ENCODE data around the gene LENG8.

LENG8 gene

GRCh38 chr19:54452626-54453025 is 3.6 kb downstream of the LENG8 start:
- ChIA-PET CTCF (no interaction called here), POLR2A (interaction anchor here (3.2 kb wide), 1 partner anchor 10 kb away, joined by 18 read pairs; the partner anchor contains the start of gene LENG9)
- no peak for DNase-seq (ENCODE audit: low read depth, low spot score)
- TF ChIP-seq, protein P1, sequence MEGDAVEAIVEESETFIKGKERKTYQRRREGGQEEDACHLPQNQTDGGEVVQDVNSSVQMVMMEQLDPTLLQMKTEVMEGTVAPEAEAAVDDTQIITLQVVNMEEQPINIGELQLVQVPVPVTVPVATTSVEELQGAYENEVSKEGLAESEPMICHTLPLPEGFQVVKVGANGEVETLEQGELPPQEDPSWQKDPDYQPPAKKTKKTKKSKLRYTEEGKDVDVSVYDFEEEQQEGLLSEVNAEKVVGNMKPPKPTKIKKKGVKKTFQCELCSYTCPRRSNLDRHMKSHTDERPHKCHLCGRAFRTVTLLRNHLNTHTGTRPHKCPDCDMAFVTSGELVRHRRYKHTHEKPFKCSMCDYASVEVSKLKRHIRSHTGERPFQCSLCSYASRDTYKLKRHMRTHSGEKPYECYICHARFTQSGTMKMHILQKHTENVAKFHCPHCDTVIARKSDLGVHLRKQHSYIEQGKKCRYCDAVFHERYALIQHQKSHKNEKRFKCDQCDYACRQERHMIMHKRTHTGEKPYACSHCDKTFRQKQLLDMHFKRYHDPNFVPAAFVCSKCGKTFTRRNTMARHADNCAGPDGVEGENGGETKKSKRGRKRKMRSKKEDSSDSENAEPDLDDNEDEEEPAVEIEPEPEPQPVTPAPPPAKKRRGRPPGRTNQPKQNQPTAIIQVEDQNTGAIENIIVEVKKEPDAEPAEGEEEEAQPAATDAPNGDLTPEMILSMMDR (IDR thresholded peaks at IDR 0.05; ENCODE audit: insufficient read depth, low read length, missing control alignments): no peak
- no peak overlapping the region for H3K4me3 ChIP-seq (ENCODE audit: low read depth, low read length)

GRCh38 chr19:54453921-54454780 is 5.2 kb downstream of the LENG8 start:
- ChIA-PET CTCF (interaction anchor here (1.1 to 1.2 kb wide), 2 partner anchors 9 to 16 kb away, joined by 3 to 4 read pairs; no protein-coding TSS in a partner anchor), POLR2A (interaction anchor here (1.0 to 2.5 kb wide), 3 partner anchors 8 to 19 kb away, joined by 3 to 12 read pairs (median 5); partner anchors contain the start of genes CDC42EP5 and LENG9)
- TF ChIP-seq, protein P1 (IDR thresholded peaks at IDR 0.05; ENCODE audit: insufficient read depth, low read length, missing control alignments): no peak
- no peak for DNase-seq (ENCODE audit: low read depth, low spot score)
- no peak overlapping the region for H3K4me3 ChIP-seq (ENCODE audit: low read depth, low read length)

DNA sequence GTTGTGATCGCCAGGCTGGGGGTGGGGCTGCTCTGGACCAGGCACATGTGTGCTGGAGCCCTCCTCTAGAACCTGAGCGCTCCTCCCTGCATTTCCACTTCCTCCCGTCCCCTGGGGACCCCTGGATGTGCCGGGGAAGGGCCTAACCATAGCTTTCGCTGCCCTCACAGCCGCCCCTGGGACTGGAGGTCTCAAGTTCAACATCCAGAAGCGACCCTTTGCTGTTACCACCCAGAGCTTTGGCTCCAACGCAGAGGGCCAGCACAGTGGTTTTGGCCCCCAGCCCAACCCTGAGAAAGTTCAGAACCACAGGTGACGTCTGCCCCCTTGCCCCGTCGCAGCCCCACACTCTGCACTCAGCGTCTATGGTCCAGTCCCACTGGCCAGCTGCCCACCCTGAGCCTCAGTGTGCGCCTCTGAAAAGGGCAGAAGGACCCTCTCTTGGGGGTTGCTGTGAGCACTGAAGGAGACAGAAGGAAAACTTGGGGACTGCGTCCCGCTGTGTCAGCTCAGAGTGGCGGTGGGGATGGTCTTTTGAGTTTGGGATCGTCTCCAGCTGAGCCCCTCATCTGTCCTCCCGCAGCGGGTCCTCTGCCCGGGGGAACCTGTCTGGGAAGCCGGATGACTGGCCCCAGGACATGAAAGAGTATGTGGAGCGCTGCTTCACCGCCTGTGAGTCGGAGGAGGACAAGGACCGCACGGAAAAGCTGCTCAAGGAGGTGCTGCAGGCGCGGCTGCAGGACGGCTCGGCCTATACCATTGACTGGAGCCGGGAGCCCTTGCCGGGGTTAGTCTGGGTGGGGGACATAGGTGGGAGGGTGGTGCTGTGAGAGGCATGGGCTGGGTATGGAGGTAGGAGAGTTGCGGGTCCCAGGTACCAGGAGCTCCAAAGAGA is 6.0 kb downstream of the LENG8 start:
- TF ChIP-seq, protein P1 (IDR thresholded peaks at IDR 0.05; ENCODE audit: insufficient read depth, low read length, missing control alignments): no peak
- CTCF ChIA-PET: interaction anchor here (1.1 kb wide), 1 partner anchor 16 kb away, joined by 3 read pairs; no protein-coding TSS in a partner anchor
- DNase-seq (ENCODE audit: low read depth, low spot score): no peak
- no peak overlapping the region for H3K4me3 ChIP-seq (ENCODE audit: low read depth, low read length)
- POLR2A ChIA-PET: interaction anchor here (0.6 to 2.5 kb wide), 3 partner anchors 8 to 614 kb away, joined by 3 to 12 read pairs (median 3); partner anchors contain the start of genes CDC42EP5 and LENG9

- no peak for DNase-seq (ENCODE audit: low read depth, low spot score)
- H3K4me3 ChIP-seq (ENCODE audit: low read depth, low read length): no peak overlapping the region
- POLR2A ChIA-PET: interaction anchor here (0.7 kb wide), 1 partner anchor 674 kb away, joined by 3 read pairs; no protein-coding TSS in a partner anchor
- TF ChIP-seq, protein P1 (IDR thresholded peaks at IDR 0.05; ENCODE audit: insufficient read depth, low read length, missing control alignments): no peak
- CTCF ChIA-PET: no interaction called here
Measured at GRCh38 chr19:54455786-54456422, 6.9 kb downstream of the LENG8 start.

GRCh38 chr19:54456423-54457373 is 7.7 kb downstream of the LENG8 start:
- POLR2A ChIA-PET: interaction anchor here (0.7 kb wide), 1 partner anchor 673 kb away, joined by 3 read pairs; no protein-coding TSS in a partner anchor
- CTCF ChIA-PET: no interaction called here
- DNase-seq (ENCODE audit: low read depth, low spot score): no peak
- TF ChIP-seq, protein P1 (IDR thresholded peaks at IDR 0.05; ENCODE audit: insufficient read depth, low read length, missing control alignments): no peak
- H3K4me3 ChIP-seq (ENCODE audit: low read depth, low read length): no peak overlapping the region
